ENCODE results near the gene SORCS2. TPM values are rescaled to one million over a fixed set of nuclear protein-coding genes. Genes with fewer than 3 reads are reported as not detected.

The SORCS2 gene
- total and polyA plus RNA-seq, 12 donors: 0.67 to 15.5 (median 1.3) TPM

- H3K27me3 ChIP-seq: no peaks in the 10 kb centered on the region
- peak overlapping the region in 1 of 5 donors; percentile 29 for H3K27ac ChIP-seq
- 64 to 82% (median 74%) methylated on average over 5 to 14 of the region's 14 CpGs for WGBS, 4 donors
- DNase-seq: no peak
- H3K36me3 ChIP-seq (replicated peaks in 1 of 2): no peaks in the 10 kb centered on the region
- H3K9me3 ChIP-seq (replicated peaks in 1 of 3): no peaks in the 10 kb centered on the region
- no peak for TF ChIP-seq CTCF (IDR thresholded peaks at IDR 0.05)
- no peak for TF ChIP-seq POLR2A (IDR thresholded peaks at IDR 0.05)
- intact Hi-C loops (cut with DNase I): no loop called here
- no peak overlapping the region for H3K4me3 ChIP-seq
- H3K4me1 ChIP-seq (replicated peaks in 1 of 2): no peaks in the 10 kb centered on the region
Observed at GRCh38 chr4:7515390-7515902, 323.1 kb downstream of the SORCS2 start.

DNA sequence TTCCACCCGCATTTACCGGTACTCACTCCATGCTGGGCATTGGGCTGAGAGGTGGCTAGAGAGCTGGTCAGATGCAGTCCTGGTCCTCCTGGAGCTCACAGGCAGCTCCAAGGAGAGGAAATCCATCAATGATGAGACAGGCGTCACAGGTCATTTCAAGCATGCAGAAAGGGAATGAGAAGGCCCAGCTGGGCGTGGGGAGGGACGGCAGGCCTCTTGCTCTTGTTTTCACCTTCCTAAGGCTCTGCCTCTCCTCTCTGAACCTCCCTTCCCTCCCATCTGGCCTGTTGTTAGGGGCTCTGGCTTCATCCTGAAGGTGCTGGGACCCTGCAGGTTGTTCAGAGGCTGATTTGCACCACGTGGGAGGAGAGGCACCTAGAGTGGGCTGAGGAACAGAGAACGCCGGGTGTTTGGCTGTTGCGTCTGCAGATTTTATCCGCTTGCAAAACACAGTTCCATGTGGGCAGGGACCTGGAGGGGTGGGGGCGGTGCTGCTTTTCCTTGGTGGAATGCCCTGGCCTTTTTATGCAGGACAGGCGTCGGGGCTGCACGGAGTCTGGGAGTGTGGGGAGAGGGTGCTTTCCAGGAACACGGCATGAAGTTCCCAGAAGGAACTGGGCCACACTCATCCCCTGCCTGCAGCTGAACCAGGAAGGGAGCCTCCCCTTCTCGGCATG, 323.9 kb downstream of the SORCS2 start:
- DNase-seq: no peak
- Histone ChIP-seq H3K27me3 (no peaks in the 10 kb centered on the region), H3K27ac (peak overlapping the region in 1 of 5 donors; percentile 6), H3K4me3 (no peak overlapping the region), H3K36me3 (replicated peaks in 1 of 2) (no peaks in the 10 kb centered on the region), H3K9me3 (replicated peaks in 1 of 3) (no peaks in the 10 kb centered on the region), H3K4me1 (replicated peaks in 1 of 2) (no peaks in the 10 kb centered on the region)
- intact Hi-C loops (cut with DNase I): no loop called here
- TF ChIP-seq CTCF (IDR thresholded peaks at IDR 0.05) (no peak), POLR2A (IDR thresholded peaks at IDR 0.05) (no peak)
- 57 to 65% (median 60%) methylated on average over 7 to 16 of the region's 16 CpGs for WGBS, 4 donors

- no peak for DNase-seq
- Histone ChIP-seq H3K27ac (peak overlapping the region in 1 of 5 donors; percentile 5), H3K9me3 (replicated peaks in 1 of 3) (no peaks in the 10 kb centered on the region), H3K4me3 (no peak overlapping the region), H3K27me3 (no peaks in the 10 kb centered on the region), H3K4me1 (replicated peaks in 1 of 2) (no peaks in the 10 kb centered on the region), H3K36me3 (replicated peaks in 1 of 2) (no peaks in the 10 kb centered on the region)
- intact Hi-C loops (cut with DNase I): no loop called here
- WGBS, 4 donors: 31 to 64% (median 49%) methylated on average over 6 to 12 of the region's 12 CpGs
- TF ChIP-seq POLR2A (IDR thresholded peaks at IDR 0.05): no peak
Observed at GRCh38 chr4:7516773-7517144, 324.4 kb downstream of the SORCS2 start.

GRCh38 chr4:7518871-7519637, 326.7 kb downstream of the SORCS2 start:
- H3K36me3 ChIP-seq (replicated peaks in 1 of 2): no peaks in the 10 kb centered on the region
- TF ChIP-seq POLR2A (IDR thresholded peaks at IDR 0.05): no peak
- TF ChIP-seq CTCF (IDR thresholded peaks at IDR 0.05): no peak
- no peak overlapping the region for H3K27ac ChIP-seq
- no peaks in the 10 kb centered on the region for H3K4me1 ChIP-seq (replicated peaks in 1 of 2)
- intact Hi-C loops (cut with DNase I): no loop called here
- H3K27me3 ChIP-seq: no peaks in the 10 kb centered on the region
- H3K4me3 ChIP-seq: no peak overlapping the region
- DNase-seq: no peak
- no peaks in the 10 kb centered on the region for H3K9me3 ChIP-seq (replicated peaks in 1 of 3)
- whole genome bisulfite sequencing, 4 donors: 72 to 81% (median 76%) methylated on average over 10 to 24 of the region's 24 CpGs
